Kidney (tissue), 14 donors: ENCODE measurements around the gene DIP2A. TPM values are rescaled to one million over a fixed set of nuclear protein-coding genes. Genes with fewer than 3 reads are reported as not detected.

ENCODE experiments used
- DNase-seq, 5 donors: peaks; one replicate each; pipeline ENCODE4 v3.0.0-alpha.2; 2013 to 2020
- FAIRE-seq: peaks from 2 replicates; lab custom pipeline; 2012; peaks lifted over from hg19 to GRCh38; lab: Jason Lieb, UNC
- H3K27ac ChIP-seq, 2 donors: one replicate each; pipeline ENCODE4 v1.7.0; 2013; ENCODE audit warnings: low read depth in 2 of 2, low read length in 2 of 2, inconsistent platforms in 1 of 2
- H3K27me3 ChIP-seq: one replicate; pipeline ENCODE4 v1.7.1; 2013; ENCODE audit warnings: low read length, inconsistent platforms; ENCODE audit not compliant: control insufficient read depth, insufficient read depth
- H3K36me3 ChIP-seq, 3 donors: one replicate each; pipeline versions ENCODE4 v1.7.0 to v1.7.1; 2013; ENCODE audit warnings: low read length in 3 of 3, control low read depth in 1 of 3, inconsistent platforms in 1 of 3; ENCODE audit not compliant: insufficient read depth in 3 of 3, control insufficient read depth in 2 of 3
- H3K4me1 ChIP-seq, 3 donors: one replicate each; pipeline versions ENCODE4 v1.7.0 to v1.7.1; 2013; ENCODE audit warnings: low read length in 3 of 3, inconsistent platforms in 1 of 3, low read depth in 1 of 3; ENCODE audit not compliant: control insufficient read depth in 2 of 3, insufficient read depth in 2 of 3
- H3K4me3 ChIP-seq, 3 donors: one replicate each; pipeline versions ENCODE4 v1.7.0 to v1.8.1; 2013; ENCODE audit warnings: low read length in 3 of 3, control low read depth in 1 of 3, inconsistent platforms in 1 of 3
- H3K9ac ChIP-seq, 3 donors: one replicate each; pipeline versions ENCODE4 v1.7.0 to v1.7.1; 2013; ENCODE audit warnings: low read length in 3 of 3, control low read depth in 1 of 3, inconsistent platforms in 1 of 3
- H3K9me3 ChIP-seq, 3 donors: one replicate each; pipeline versions ENCODE4 v1.7.0 to v1.7.1; 2013; ENCODE audit warnings: low read length in 3 of 3, control low read depth in 1 of 3, inconsistent platforms in 1 of 3; ENCODE audit not compliant: control insufficient read depth in 2 of 3, insufficient read depth in 1 of 3
- intact Hi-C: fragments of 100-400 bp; cut with DNase I; formaldehyde crosslinking; loops from one replicate; pipeline ENCODE4 v1.11.1; 2022
- polyA plus RNA-seq: library from polyadenylated mRNA; stranded (reverse); fragments of 350-450 nt; fragmentation: Illumina TruSeq; extraction: RNeasy Lipid Tissue Mini Kit (QIAGEN cat#74804); gene quantifications from one replicate; pipeline ENCODE4 v1.2.3, GENCODE V29; 2014; ENCODE audit warnings: low read depth, low replicate concordance; ENCODE audit not compliant: insufficient read depth
- total RNA-seq: library from RNA; stranded (reverse); fragmentation: NEBNext Ultra II Directional; extraction: Animal tissue kit (Norgen Biotek cat#: 25700); gene quantifications from one replicate; pipeline ENCODE4 v1.2.1, GENCODE V29; 2021
- TF ChIP-seq, protein P1 (sequence below): IDR thresholded peaks from 3 replicates; pipeline ENCODE4 v1.5.1; 2012; ENCODE audit warnings: mild to moderate bottlenecking, moderate library complexity, borderline replicate concordance; ENCODE audit not compliant: insufficient read depth; ENCODE audit errors: extremely low read depth
- donor health status: control.
- donor health status: control.
- donor health status: control.
- donor health status: control.
- donor health status: control.
- donor health status: DM: yes; HTN: yes; CAD: no.
- donor health status: Normal renal cell carcinoma (clear cell type).

DIP2A gene
- total and polyA plus RNA-seq, 2 donors from 2014 or later = 8.7 to 36.5 TPM

DNA sequence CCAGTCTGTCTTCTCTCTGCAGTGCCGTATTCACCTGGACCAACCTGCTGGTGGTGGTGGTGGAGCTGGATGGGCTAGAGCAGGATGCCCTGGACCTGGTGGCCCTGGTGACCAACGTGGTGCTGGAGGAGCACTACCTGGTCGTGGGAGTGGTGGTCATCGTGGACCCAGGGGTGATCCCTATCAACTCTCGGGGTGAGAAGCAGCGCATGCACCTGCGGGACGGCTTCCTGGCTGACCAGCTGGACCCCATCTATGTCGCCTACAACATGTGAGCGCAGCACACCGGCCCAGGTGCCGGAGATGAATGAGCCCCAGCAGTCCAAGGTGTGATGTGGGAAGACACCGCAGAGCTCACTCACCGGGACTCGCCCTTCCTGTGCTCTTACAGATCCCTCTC is 108.7 kb downstream of the DIP2A start:
- H3K27me3 ChIP-seq = no peaks in the 10 kb centered on the region
- TF ChIP-seq, protein P1, sequence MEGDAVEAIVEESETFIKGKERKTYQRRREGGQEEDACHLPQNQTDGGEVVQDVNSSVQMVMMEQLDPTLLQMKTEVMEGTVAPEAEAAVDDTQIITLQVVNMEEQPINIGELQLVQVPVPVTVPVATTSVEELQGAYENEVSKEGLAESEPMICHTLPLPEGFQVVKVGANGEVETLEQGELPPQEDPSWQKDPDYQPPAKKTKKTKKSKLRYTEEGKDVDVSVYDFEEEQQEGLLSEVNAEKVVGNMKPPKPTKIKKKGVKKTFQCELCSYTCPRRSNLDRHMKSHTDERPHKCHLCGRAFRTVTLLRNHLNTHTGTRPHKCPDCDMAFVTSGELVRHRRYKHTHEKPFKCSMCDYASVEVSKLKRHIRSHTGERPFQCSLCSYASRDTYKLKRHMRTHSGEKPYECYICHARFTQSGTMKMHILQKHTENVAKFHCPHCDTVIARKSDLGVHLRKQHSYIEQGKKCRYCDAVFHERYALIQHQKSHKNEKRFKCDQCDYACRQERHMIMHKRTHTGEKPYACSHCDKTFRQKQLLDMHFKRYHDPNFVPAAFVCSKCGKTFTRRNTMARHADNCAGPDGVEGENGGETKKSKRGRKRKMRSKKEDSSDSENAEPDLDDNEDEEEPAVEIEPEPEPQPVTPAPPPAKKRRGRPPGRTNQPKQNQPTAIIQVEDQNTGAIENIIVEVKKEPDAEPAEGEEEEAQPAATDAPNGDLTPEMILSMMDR = no peak
- no peak overlapping the region for H3K27ac ChIP-seq
- peaks cover 10 to 40% (median 38%) of the 10 kb centered on the region in 3 donors for H3K36me3 ChIP-seq
- no peaks in the 10 kb centered on the region for H3K9me3 ChIP-seq
- H3K9ac ChIP-seq = no peak overlapping the region
- H3K4me1 ChIP-seq = no peaks in the 10 kb centered on the region
- DNase-seq (no peak), FAIRE-seq (no peak)
- H3K4me3 ChIP-seq = no peak overlapping the region
- intact Hi-C loops = no loop called here

DNA sequence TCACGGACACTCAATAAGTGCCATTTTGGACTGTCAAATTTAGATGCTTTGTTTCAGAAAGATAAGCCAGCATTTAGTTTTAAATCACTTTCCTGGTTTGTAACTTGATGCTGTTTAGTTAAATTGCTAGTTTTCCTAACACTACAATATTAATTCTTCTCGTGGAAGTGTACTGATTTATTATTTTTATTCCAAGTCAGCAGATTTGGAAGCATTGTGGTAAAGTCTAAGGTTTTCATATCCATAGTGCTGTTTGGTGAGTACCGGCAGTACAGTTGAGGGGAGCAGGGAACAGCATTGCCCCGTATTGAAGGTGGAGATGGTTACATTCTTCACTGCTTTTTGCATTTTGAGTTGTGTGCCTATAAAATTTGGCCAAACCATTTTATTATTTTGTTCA is 109.9 kb downstream of the DIP2A start:
- no peak overlapping the region for H3K4me3 ChIP-seq
- intact Hi-C loops = no loop called here
- no peaks in the 10 kb centered on the region for H3K27me3 ChIP-seq
- peaks cover 0 to 5% (median 0%) of the 10 kb centered on the region in 3 donors for H3K9me3 ChIP-seq
- TF ChIP-seq, protein P1 = no peak
- H3K4me1 ChIP-seq = no peaks in the 10 kb centered on the region
- H3K36me3 ChIP-seq = peaks cover 13 to 46% (median 33%) of the 10 kb centered on the region in 3 donors
- no peak overlapping the region for H3K9ac ChIP-seq
- no peak overlapping the region for H3K27ac ChIP-seq
- FAIRE-seq (no peak), DNase-seq (no peak)

- no peak overlapping the region for H3K27ac ChIP-seq
- no peak for FAIRE-seq
- H3K4me1 ChIP-seq = no peaks in the 10 kb centered on the region
- DNase-seq = no peak
- intact Hi-C loops = no loop called here
- peaks cover 0 to 5% (median 0%) of the 10 kb centered on the region in 3 donors for H3K9me3 ChIP-seq
- no peak overlapping the region for H3K9ac ChIP-seq
- H3K4me3 ChIP-seq = no peak overlapping the region
- TF ChIP-seq, protein P1 = no peak
- no peaks in the 10 kb centered on the region for H3K27me3 ChIP-seq
- H3K36me3 ChIP-seq = peaks cover 13 to 42% (median 32%) of the 10 kb centered on the region in 3 donors
Measured at GRCh38 chr21:46569081-46569480, 110.4 kb downstream of the DIP2A start.

GRCh38 chr21:46570119-46570518 is 111.4 kb downstream of the DIP2A start:
- TF ChIP-seq, protein P1 = no peak
- DNase-seq (no peak), FAIRE-seq (no peak)
- no peaks in the 10 kb centered on the region for H3K27me3 ChIP-seq
- H3K9ac ChIP-seq = no peak overlapping the region
- H3K27ac ChIP-seq = no peak overlapping the region
- no peak overlapping the region for H3K4me3 ChIP-seq
- peaks cover 0 to 5% (median 0%) of the 10 kb centered on the region in 3 donors for H3K9me3 ChIP-seq
- intact Hi-C loops = no loop called here
- H3K4me1 ChIP-seq = no peaks in the 10 kb centered on the region
- peaks cover 13 to 33% (median 27%) of the 10 kb centered on the region in 3 donors for H3K36me3 ChIP-seq
